ENCODE measurements around the gene TMEM187. TPM values are rescaled to one million over a fixed set of nuclear protein-coding genes. Genes with fewer than 3 reads are reported as not detected.

The TMEM187 gene
- total and polyA plus RNA-seq, 12 donors = 3.4 to 13.2 (median 7.5) TPM

- intact Hi-C loops (cut with DNase I) = no loop called here
- peak within 1 kb of the TSS in 9 of 10 donors; percentile 70 to 82 (median 78) for H3K27ac ChIP-seq
- H3K4me3 ChIP-seq = peak within 1 kb of the TSS; percentile 58 to 78 (median 71)
- H3K4me1 ChIP-seq = peaks cover 0 to 24% (median 15%) of the 10 kb centered on the region in 9 donors
- ATAC-seq (peak; percentile 92 to 98 (median 96)), DNase-seq (peak; percentile 54 to 75)
- 0% methylated on average over 7 to 56 of the region's 87 CpGs for WGBS, 2 donors
- H3K9me3 ChIP-seq = no peaks in the 10 kb centered on the region
- peaks cover 0 to 37% (median 0%) of the 10 kb centered on the region in 9 donors for H3K36me3 ChIP-seq
- no peak for TF ChIP-seq CTCF (IDR thresholded peaks at IDR 0.05)
- H3K27me3 ChIP-seq = peaks cover 0 to 23% (median 0%) of the 10 kb centered on the region in 7 donors
These were observed 37.7 kb upstream of the TMEM187 start, which contains the start of gene NAA10 for GRCh38 chrX:153934762-153935325. NAA10 (minus strand) TSS chrX:153935037; CDS start chrX:153934904, 133 bp downstream.

- H3K36me3 ChIP-seq = peaks cover 0 to 31% (median 0%) of the 10 kb centered on the region in 9 donors
- H3K9me3 ChIP-seq = no peaks in the 10 kb centered on the region
- ATAC-seq (peak in 1 of 8 donors; percentile 11), DNase-seq (no peak)
- H3K4me1 ChIP-seq = peaks cover 0 to 21% (median 15%) of the 10 kb centered on the region in 9 donors
- intact Hi-C loops (cut with DNase I) = no loop called here
- peak overlapping the region in 5 of 10 donors; percentile 39 to 80 (median 58) for H3K27ac ChIP-seq
- TF ChIP-seq CTCF (IDR thresholded peaks at IDR 0.05) = no peak
- WGBS, 2 donors = 14 to 28% methylated on average over 16 to 28 of the region's 32 CpGs
- H3K27me3 ChIP-seq = peaks cover 0 to 28% (median 0%) of the 10 kb centered on the region in 7 donors
- H3K4me3 ChIP-seq = peak overlapping the region; percentile 10 to 78 (median 67)
These were observed 37.2 kb upstream of the TMEM187 start for GRCh38 chrX:153935326-153935851.

GRCh38 chrX:153937056-153937455 lies 35.5 kb upstream of the TMEM187 start:
- Histone ChIP-seq H3K27me3 (peaks cover 0 to 45% (median 0%) of the 10 kb centered on the region in 7 donors), H3K4me1 (peaks cover 0 to 34% (median 15%) of the 10 kb centered on the region in 9 donors), H3K36me3 (peaks cover 0 to 14% (median 0%) of the 10 kb centered on the region in 9 donors), H3K27ac (no peak overlapping the region), H3K4me3 (no peak overlapping the region), H3K9me3 (no peaks in the 10 kb centered on the region)
- no peak for TF ChIP-seq CTCF (IDR thresholded peaks at IDR 0.05)
- WGBS, 2 donors = 89 to 97% methylated on average over 3 of the region's 3 CpGs
- DNase-seq (no peak), ATAC-seq (no peak)
- intact Hi-C loops (cut with DNase I) = no loop called here

- Histone ChIP-seq H3K27me3 (peaks cover 0 to 57% (median 0%) of the 10 kb centered on the region in 7 donors), H3K4me1 (peaks cover 0 to 31% (median 11%) of the 10 kb centered on the region in 9 donors), H3K9me3 (no peaks in the 10 kb centered on the region), H3K4me3 (no peak overlapping the region), H3K27ac (no peak overlapping the region), H3K36me3 (peaks cover 0 to 3% (median 0%) of the 10 kb centered on the region in 9 donors)
- ATAC-seq (no peak), DNase-seq (no peak)
- 83% methylated on average over 10 of the region's 10 CpGs for WGBS, 2 donors
- intact Hi-C loops (cut with DNase I) = no loop called here
- TF ChIP-seq CTCF (IDR thresholded peaks at IDR 0.05) = no peak
These were observed 34.2 kb upstream of the TMEM187 start for GRCh38 chrX:153938226-153938786.
